Activated T-cell treated with anti-CD3 and anti-CD28 coated beads, Interleukin-2, amount 50 U/mL, for 48 hours (primary cell): ENCODE measurements around the gene RSPH6A.
A peak's percentile ranks its signal among the peaks of the same experiment; 100 is the strongest.
"Not testable (repeated sequence)": the region's sequence is repeated elsewhere in the genome, so short reads cannot be mapped to it uniquely, and the experiment has no call there.

Experiments
- DNase-seq, 2 experiments: peaks; one replicate each; pipeline ENCODE4 v3.0.0-alpha.2; 2020

RSPH6A gene

GRCh38 chr19:45799541-45799940 is 15.6 kb downstream of the RSPH6A start:
- DNase-seq: not testable (repeated sequence)

GRCh38 chr19:45798995-45799517 is 16.1 kb downstream of the RSPH6A start:
- DNase-seq: peak; percentile 71 to 77

- no peak for DNase-seq
These were observed 20.5 kb downstream of the RSPH6A start for GRCh38 chr19:45794627-45795026.

GRCh38 chr19:45793876-45794275 is 21.2 kb downstream of the RSPH6A start:
- no peak for DNase-seq

- DNase-seq: no peak
These were observed 21.9 kb downstream of the RSPH6A start for GRCh38 chr19:45793178-45793564.

GRCh38 chr19:45792470-45793177 is 22.5 kb downstream of the RSPH6A start, which contains the start of gene DMWD:
Gene DMWD, minus strand, starts transcription at chr19:45792845. Its CDS starts 89 bp downstream, at chr19:45792756.
- DNase-seq: peak; percentile 100

- DNase-seq: peak in 1 of 2 experiments; percentile 51
These were observed 23.2 kb downstream of the RSPH6A start for GRCh38 chr19:45791744-45792469.

GRCh38 chr19:45790942-45791341 is 24.2 kb downstream of the RSPH6A start:
- peak in 1 of 2 experiments; percentile 52 for DNase-seq

GRCh38 chr19:45789035-45789786 is 25.9 kb downstream of the RSPH6A start:
- DNase-seq: no peak

- DNase-seq: no peak
These were observed 28.6 kb downstream of the RSPH6A start for GRCh38 chr19:45786533-45786894.

- DNase-seq: no peak
These were observed 29.2 kb downstream of the RSPH6A start for GRCh38 chr19:45785781-45786532.

- no peak for DNase-seq
These were observed 30.0 kb downstream of the RSPH6A start for GRCh38 chr19:45785097-45785496.

- no peak for DNase-seq
These were observed 31.0 kb downstream of the RSPH6A start for GRCh38 chr19:45784096-45784495.

GRCh38 chr19:45782820-45783785 is 32.0 kb downstream of the RSPH6A start:
- no peak for DNase-seq

GRCh38 chr19:45782162-45782691 is 32.9 kb downstream of the RSPH6A start, which contains the start of gene DMPK:
Gene DMPK, minus strand, starts transcription at chr19:45782490. Its CDS starts 138 bp downstream, at chr19:45782352.
- no peak for DNase-seq

GRCh38 chr19:45781214-45782161 is 33.6 kb downstream of the RSPH6A start:
- DNase-seq: no peak

- no peak for DNase-seq
These were observed 34.5 kb downstream of the RSPH6A start for GRCh38 chr19:45780448-45781213.

- DNase-seq: no peak
These were observed 35.0 kb downstream of the RSPH6A start for GRCh38 chr19:45780146-45780447.
